Peyer's patch (tissue), 4 donors: ENCODE measurements around the gene RILP.

Experiments used
- CTCF ChIP-seq, 6 experiments: fragments of 450-650 bp in 4 of 6; fragments of 200-600 bp in 2 of 6; sonication (generic) in 1 of 6; IDR thresholded peaks; one replicate each; pipeline ENCODE4 v1.5.1; 2017 to 2019; ENCODE audit warnings: antibody characterized with exemption in 6 of 6, mild to moderate bottlenecking in 3 of 6, moderate library complexity in 1 of 6
- POLR2A ChIP-seq, 2 donors: fragments of 450-650 bp; IDR thresholded peaks; one replicate each; pipeline ENCODE4 v1.5.1; 2017; ENCODE audit warnings: antibody characterized with exemption in 2 of 2, mild to moderate bottlenecking in 2 of 2, moderate library complexity in 2 of 2

GRCh38 chr17:1640329-1641064, 9.2 kb downstream of the RILP start:
- TF ChIP-seq CTCF (IDR thresholded peaks at IDR 0.05) (no peak), POLR2A (IDR thresholded peaks at IDR 0.05) (no peak)
